Omental fat pad (tissue), 4 donors: ENCODE results near the gene SUSD2. TPM values are rescaled to one million over a fixed set of nuclear protein-coding genes. Genes with fewer than 3 reads are reported as not detected.

Experiments used
- ATAC-seq: fragments of 150-250 bp; one replicate; pipeline ENCODE4 v1.9.1; 2016; ENCODE audit warnings: mild to moderate bottlenecking, moderate library complexity; ENCODE audit not compliant: low FRiP score
- DNase-seq: peaks from one replicate; pipeline ENCODE4 v3.0.0-alpha.2; 2019; ENCODE audit warnings: low spot score
- total RNA-seq, 4 donors: library from RNA; depleted of rRNA; stranded (reverse); fragments of >200 nt; gene quantifications; one replicate each; pipeline ENCODE4 v1.1.0, GENCODE V29; 2016
- TF ChIP-seq, protein P1 (sequence below), 3 donors: fragments of 450-650 bp; IDR thresholded peaks; one replicate each; pipeline ENCODE4 v1.5.1; 2016 to 2017; ENCODE audit warnings: antibody characterized with exemption in 3 of 3, mild to moderate bottlenecking in 3 of 3, moderate library complexity in 2 of 3

Gene SUSD2
- total RNA-seq, 4 donors from 2014 or later: 2.3 to 8.0 (median 4.7) TPM

DNA sequence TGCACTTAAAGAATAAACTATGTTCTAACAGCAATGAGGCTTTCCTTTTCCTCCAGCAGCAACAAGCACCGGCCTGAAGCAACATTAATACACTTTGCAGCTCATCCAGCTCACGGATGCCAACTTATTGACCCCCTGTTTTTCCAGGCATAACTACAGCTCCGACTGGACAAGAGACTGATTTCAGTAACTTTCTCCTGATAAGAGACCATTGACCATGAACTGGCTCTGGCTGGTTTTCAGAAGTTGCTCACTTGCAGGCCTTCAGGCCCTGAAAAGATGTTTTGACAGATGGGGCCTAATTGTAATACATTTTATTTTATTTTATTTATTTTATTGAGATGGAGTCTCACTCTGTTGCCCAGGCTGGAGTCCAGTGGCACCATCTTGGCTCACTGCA, 36.1 kb downstream of the SUSD2 start:
- TF ChIP-seq, protein P1, sequence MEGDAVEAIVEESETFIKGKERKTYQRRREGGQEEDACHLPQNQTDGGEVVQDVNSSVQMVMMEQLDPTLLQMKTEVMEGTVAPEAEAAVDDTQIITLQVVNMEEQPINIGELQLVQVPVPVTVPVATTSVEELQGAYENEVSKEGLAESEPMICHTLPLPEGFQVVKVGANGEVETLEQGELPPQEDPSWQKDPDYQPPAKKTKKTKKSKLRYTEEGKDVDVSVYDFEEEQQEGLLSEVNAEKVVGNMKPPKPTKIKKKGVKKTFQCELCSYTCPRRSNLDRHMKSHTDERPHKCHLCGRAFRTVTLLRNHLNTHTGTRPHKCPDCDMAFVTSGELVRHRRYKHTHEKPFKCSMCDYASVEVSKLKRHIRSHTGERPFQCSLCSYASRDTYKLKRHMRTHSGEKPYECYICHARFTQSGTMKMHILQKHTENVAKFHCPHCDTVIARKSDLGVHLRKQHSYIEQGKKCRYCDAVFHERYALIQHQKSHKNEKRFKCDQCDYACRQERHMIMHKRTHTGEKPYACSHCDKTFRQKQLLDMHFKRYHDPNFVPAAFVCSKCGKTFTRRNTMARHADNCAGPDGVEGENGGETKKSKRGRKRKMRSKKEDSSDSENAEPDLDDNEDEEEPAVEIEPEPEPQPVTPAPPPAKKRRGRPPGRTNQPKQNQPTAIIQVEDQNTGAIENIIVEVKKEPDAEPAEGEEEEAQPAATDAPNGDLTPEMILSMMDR (IDR thresholded peaks at IDR 0.05): no peak
- DNase-seq (no peak), ATAC-seq (no peak)

DNA sequence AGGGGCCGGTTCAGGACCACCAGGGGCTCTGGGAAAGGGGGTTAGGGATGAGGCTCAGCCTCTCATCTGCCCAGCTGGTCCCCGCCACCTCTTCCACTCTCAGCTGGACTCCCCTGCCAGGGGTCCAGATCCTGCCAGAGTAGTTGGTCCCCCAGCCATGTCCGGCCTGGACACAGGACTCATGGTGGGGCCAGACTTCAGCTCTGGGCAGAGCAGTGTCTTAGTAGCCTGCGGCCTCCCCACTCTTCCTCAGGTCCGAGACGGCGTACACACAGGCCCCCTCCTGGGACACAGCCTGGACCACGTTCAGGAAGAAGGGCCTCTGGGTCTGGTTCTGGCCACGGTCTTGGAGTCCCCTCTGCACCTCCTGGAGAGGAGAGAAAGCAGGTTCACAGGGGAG, 38.5 kb downstream of the SUSD2 start:
- ATAC-seq (no peak), DNase-seq (no peak)
- TF ChIP-seq, protein P1 (IDR thresholded peaks at IDR 0.05): no peak

DNA sequence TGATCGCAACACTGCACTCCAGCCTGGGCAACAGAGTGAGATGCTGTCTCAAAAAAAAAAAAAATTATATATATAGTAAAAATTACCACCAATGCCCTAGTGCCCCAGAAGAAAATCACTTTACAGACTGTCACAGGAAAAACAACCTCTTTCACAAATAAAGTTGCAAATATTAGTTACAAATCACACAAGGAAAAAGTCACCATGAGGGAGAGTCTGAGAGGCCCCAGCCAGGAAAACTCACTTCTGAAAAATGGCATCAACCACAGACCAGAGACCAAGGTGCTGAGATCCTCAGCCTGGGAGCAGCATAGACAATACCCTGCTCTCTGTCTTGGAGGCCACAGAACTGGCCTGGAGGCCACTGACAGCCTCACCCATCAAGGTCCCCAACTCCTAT, 43.2 kb downstream of the SUSD2 start:
- TF ChIP-seq, protein P1 (IDR thresholded peaks at IDR 0.05): no peak
- ATAC-seq: no peak
- no peak for DNase-seq

DNA sequence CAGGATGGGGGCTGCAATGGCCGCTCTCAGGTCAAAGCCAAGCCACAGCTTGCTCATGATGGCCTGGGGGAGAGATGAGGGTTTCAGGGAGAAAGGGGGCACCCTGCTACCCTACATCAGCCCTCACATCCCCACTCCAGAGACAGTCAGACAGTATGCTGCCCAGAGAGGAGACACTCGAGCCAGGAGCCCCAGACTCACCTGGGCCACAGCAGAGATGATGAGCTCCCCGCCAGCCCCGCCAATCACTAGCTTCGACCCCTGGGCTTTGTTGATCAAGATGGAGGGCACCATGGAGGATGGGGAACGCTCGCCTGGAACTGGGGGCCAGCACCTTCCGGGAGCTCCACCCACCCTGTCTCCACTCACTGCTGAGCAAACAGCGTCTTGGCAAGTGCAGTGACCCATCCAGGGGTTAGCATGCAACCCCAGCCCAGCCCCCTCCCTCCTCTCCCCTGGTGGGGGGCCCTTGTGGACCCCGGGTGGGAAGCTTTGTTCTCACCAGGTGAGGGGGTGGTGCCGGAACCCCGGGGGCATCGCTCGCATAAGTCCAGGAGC, 43.8 kb downstream of the SUSD2 start:
- TF ChIP-seq, protein P1 (IDR thresholded peaks at IDR 0.05): no peak
- no peak for DNase-seq
- ATAC-seq: no peak

DNA sequence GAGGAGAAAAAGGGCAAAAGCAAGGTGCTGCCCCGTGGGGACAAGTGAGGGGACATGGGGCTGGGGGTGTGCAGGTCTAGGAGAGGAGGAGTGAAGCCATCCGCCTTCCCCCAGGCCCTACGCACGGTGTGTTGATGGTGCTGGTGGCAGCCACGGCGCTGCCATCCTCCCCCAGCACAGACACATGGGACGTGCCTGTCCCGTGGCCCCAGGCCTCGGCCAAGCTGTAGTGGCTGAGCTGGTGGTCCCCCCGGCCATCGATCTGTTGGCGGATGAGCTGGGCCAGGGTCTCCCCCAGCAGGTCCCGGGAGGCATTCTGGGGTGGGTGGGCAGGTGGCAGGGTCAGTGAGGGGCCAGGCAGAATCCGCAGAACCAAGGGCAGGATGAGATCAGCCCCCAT, 44.7 kb downstream of the SUSD2 start:
- TF ChIP-seq, protein P1 (IDR thresholded peaks at IDR 0.05): no peak
- ATAC-seq (no peak), DNase-seq (no peak)

DNA sequence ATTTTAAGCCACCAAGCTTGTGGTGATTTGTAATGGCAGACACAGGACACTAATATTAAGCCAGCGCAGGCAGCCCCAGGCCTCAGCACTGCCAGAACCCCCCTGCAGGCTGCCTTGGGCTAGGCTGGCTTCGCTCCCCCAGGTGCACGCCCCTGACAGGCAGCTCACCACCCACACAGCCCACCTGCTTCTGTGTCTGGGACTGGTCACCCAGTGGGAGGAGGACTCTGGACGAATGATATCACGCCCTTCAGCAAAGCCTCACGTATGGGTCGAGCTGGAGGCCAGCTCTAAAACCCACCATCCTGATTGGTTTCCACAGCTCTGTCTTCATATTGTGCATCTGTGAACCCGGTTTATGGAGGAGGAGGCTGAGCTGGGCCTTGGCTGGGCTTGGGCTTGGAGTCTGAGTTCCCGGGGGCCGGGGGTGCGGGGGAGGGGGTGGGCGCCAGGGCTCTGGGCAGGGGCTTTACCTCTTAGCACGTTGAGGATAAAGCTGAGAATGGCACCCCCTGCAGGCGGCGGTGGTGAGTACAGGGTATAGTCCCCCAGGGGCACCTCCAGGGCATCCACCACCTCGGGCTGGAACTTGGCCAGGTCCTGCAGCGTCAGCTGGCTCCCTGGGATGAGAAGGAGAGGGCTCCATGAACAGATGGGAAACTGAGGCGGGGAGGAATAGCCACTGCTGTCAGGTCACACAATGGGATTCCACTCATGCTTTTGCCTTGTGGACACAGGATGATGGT, 49.8 kb downstream of the SUSD2 start:
- ATAC-seq: no peak
- DNase-seq: no peak
- TF ChIP-seq, protein P1 (IDR thresholded peaks at IDR 0.05): no peak

DNA sequence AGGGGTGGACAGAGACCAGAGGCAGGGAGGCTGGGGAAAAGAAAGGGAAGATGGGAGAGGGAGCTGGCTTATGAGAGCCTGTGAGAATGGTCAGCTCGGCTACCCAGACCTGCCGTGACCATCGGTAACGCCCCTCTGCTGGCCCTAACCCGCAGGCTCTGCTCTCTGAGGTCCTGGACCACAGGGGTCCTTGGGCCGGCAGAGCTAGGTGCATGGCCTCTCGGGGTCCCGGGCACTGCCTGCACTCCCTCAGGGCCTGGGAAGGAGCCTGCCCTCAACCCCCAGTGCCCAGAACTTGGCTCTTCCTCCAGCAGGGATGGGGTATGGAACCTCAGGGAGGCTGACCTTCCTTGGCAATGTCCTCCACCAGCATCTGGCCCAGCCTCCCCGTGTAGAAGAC, 50.4 kb downstream of the SUSD2 start:
- TF ChIP-seq, protein P1 (IDR thresholded peaks at IDR 0.05): no peak
- ATAC-seq: no peak
- no peak for DNase-seq
